PC-3 (cell line): ENCODE results near the gene STAC3. TPM values are rescaled to one million over a fixed set of nuclear protein-coding genes. Genes with fewer than 3 reads are reported as not detected.

ENCODE experiments used
- ATAC-seq: fragments of 200-7000 bp; cut with Tn5 transposase; 2 replicates; pipeline ENCODE4 v1.9.1; 2020; ENCODE audit warnings: mild to moderate bottlenecking, moderate library complexity
- BruUV-seq: library from RNA; stranded (reverse); fragments of 400-500 nt; replicated peaks from 2 replicates; lab custom pipeline; 2021; lab: Mats Ljungman, UMichigan
- CTCF ChIA-PET: fragments of 300-600 bp; sonication (Branson Sonifier 250); formaldehyde crosslinking; loops from one replicate; lab custom pipeline; 2022; ENCODE audit warnings: antibody characterized with exemption; lab: Charles Lee
- POLR2A ChIA-PET: fragments of 300-600 bp; sonication (Branson Sonifier 250); formaldehyde crosslinking; loops from one replicate; lab custom pipeline; 2022; ENCODE audit warnings: antibody characterized with exemption; ENCODE audit not compliant: unreplicated experiment; lab: Charles Lee
- DNase-seq: peaks from one replicate; pipeline ENCODE4 v3.0.0-alpha.2; 2015
- H2AFZ ChIP-seq: fragments of 300-600 bp; sonication (generic); 2 replicates; pipeline ENCODE4 v1.6.0; 2016; ENCODE audit warnings: antibody characterized with exemption, low read length
- H3F3A ChIP-seq: fragments of 300-600 bp; sonication (generic); one replicate; pipeline ENCODE4 v1.6.0; 2017; ENCODE audit warnings: antibody characterized with exemption, low read length, control low read depth, mild to moderate bottlenecking; ENCODE audit not compliant: unreplicated experiment
- H3K27ac ChIP-seq: fragments of 300-600 bp; sonication (generic); 2 replicates; pipeline ENCODE4 v1.5.1; 2016; ENCODE audit warnings: mild to moderate bottlenecking, low read length
- H3K27me3 ChIP-seq: fragments of 300-600 bp; sonication (generic); 2 replicates; pipeline ENCODE4 v1.6.1; 2016; ENCODE audit warnings: low read length, mixed read lengths
- H3K36me3 ChIP-seq: fragments of 300-600 bp; sonication (generic); 2 replicates; pipeline ENCODE4 v1.6.1; 2016; ENCODE audit warnings: low read depth, mixed run types, low read length, mixed read lengths
- H3K4me1 ChIP-seq: fragments of 300-600 bp; sonication (generic); 2 replicates; pipeline ENCODE4 v1.5.1; 2016; ENCODE audit warnings: low read length; ENCODE audit not compliant: insufficient read depth
- H3K4me2 ChIP-seq: fragments of 300-600 bp; sonication (generic); 2 replicates; pipeline ENCODE4 v1.6.0; 2016; ENCODE audit warnings: low read length
- H3K4me3 ChIP-seq: fragments of 300-600 bp; sonication (generic); 2 replicates; pipeline ENCODE4 v1.5.1; 2016; ENCODE audit warnings: mild to moderate bottlenecking, low read length, mixed read lengths
- H3K79me2 ChIP-seq: fragments of 300-600 bp; sonication (generic); 2 replicates; pipeline ENCODE4 v1.6.1; 2017; ENCODE audit warnings: low read length, mixed read lengths
- H3K9ac ChIP-seq: fragments of 300-600 bp; sonication (generic); 2 replicates; pipeline ENCODE4 v1.6.0; 2016; ENCODE audit warnings: mild to moderate bottlenecking, low read length
- H3K9me2 ChIP-seq: fragments of 300-600 bp; sonication (generic); replicated peaks from 2 replicates; pipeline ENCODE4 v1.6.1; 2016; ENCODE audit warnings: mixed run types, low read length, mixed read lengths
- H3K9me3 ChIP-seq: fragments of 300-600 bp; sonication (generic); 2 replicates; pipeline ENCODE4 v1.6.1; 2016; ENCODE audit warnings: low read length, mixed read lengths
- H4K20me1 ChIP-seq: fragments of 300-600 bp; sonication (generic); 2 replicates; pipeline ENCODE4 v1.6.1; 2016; ENCODE audit warnings: low read length, mixed read lengths
- CTCF ChIP-seq: fragments of 300-600 bp; sonication (generic); conservative IDR thresholded peaks from 2 replicates; pipeline ENCODE4 v1.5.1; 2017; ENCODE audit warnings: antibody characterized with exemption, low read depth, mild to moderate bottlenecking, low read length
- EZH2 ChIP-seq: fragments of 300-600 bp; sonication (generic); IDR thresholded peaks from one replicate; pipeline ENCODE4 v1.6.1; 2017; ENCODE audit warnings: antibody characterized with exemption, mild to moderate bottlenecking, low read length; ENCODE audit not compliant: unreplicated experiment
- EZH2phosphoT487 ChIP-seq: fragments of 300-600 bp; sonication (generic); IDR thresholded peaks from 2 replicates; pipeline ENCODE4 v1.6.1; 2018; ENCODE audit warnings: mild to moderate bottlenecking, antibody characterized with exemption, low read length, borderline replicate concordance
- intact Hi-C: fragments of 100-400 bp; cut with micrococcal nuclease; formaldehyde crosslinking; loops from 2 replicates; pipeline ENCODE4 v1.9.0; 2023
- total RNA-seq: library from RNA; depleted of rRNA; stranded (reverse); fragments of >200 nt; gene quantifications from 2 replicates; pipeline ENCODE4 v1.2.3, GENCODE V29; 2014

STAC3 gene
- total RNA-seq, 1 experiment from 2014 or later, result 1.8 TPM

- Histone ChIP-seq H3K9me3 (no peaks in the 10 kb centered on the region), H3K36me3 (no peaks in the 10 kb centered on the region), H3F3A (no peaks in the 10 kb centered on the region), H3K27ac (no peak overlapping the region), H4K20me1 (no peaks in the 10 kb centered on the region), H3K4me2 (no peak overlapping the region), H3K4me1 (no peaks in the 10 kb centered on the region), H3K27me3 (no peaks in the 10 kb centered on the region), H3K79me2 (no peaks in the 10 kb centered on the region), H3K9ac (no peak overlapping the region), H3K9me2 (no peaks in the 10 kb centered on the region), H2AFZ (no peak overlapping the region), H3K4me3 (no peak overlapping the region)
- TF ChIP-seq EZH2phosphoT487, result no peak
- no peak for TF ChIP-seq CTCF
- no peak for TF ChIP-seq EZH2
- ATAC-seq, result no peak
- BruUV-seq, result no TSS peak
- DNase-seq, result no peak
- ChIA-PET CTCF (no interaction called here), POLR2A (no interaction called here)
- intact Hi-C loops, result no loop called here
These were observed 1.8 kb downstream of the STAC3 start for GRCh38 chr12:57248934-57249742.

DNA sequence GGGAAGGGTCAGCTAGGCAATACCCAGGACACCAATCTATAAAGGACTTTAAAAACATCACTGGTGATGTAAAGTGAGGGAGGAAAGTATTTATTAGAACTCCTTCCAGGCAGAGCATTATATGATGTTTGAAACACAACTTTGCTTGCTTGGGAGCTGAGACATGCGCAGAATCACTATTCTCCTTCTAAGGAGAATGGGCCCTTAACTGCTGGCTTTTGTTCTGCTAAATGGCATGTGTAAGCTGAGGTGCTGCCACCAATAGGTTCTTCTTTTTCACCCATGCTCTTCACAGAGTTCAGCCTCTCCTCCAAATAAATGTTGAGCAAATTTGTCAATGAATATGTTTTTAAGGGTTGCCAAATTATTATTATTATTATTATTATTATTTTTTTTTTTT is 3.9 kb downstream of the STAC3 start:
- no TSS peak for BruUV-seq
- ATAC-seq, result no peak
- H3F3A ChIP-seq, result no peaks in the 10 kb centered on the region
- no peak overlapping the region for H2AFZ ChIP-seq
- H3K9me2 ChIP-seq, result no peaks in the 10 kb centered on the region
- no peaks in the 10 kb centered on the region for H3K9me3 ChIP-seq
- intact Hi-C loops, result no loop called here
- peaks cover 7% of the 10 kb centered on the region for H3K4me1 ChIP-seq
- ChIA-PET POLR2A (no interaction called here), CTCF (no interaction called here)
- no peak overlapping the region for H3K27ac ChIP-seq
- H3K4me2 ChIP-seq, result no peak overlapping the region
- no peaks in the 10 kb centered on the region for H3K36me3 ChIP-seq
- no peak for TF ChIP-seq CTCF
- no peak for TF ChIP-seq EZH2phosphoT487
- no peak for TF ChIP-seq EZH2
- H3K4me3 ChIP-seq, result no peak overlapping the region
- DNase-seq, result no peak
- peaks cover 7% of the 10 kb centered on the region for H3K27me3 ChIP-seq
- no peaks in the 10 kb centered on the region for H4K20me1 ChIP-seq
- no peak overlapping the region for H3K9ac ChIP-seq
- no peaks in the 10 kb centered on the region for H3K79me2 ChIP-seq

- Histone ChIP-seq H3K4me3 (no peak overlapping the region), H3K27me3 (peaks cover 16% of the 10 kb centered on the region), H3F3A (no peaks in the 10 kb centered on the region), H3K79me2 (no peaks in the 10 kb centered on the region), H2AFZ (no peak overlapping the region), H3K9me2 (no peaks in the 10 kb centered on the region), H4K20me1 (no peaks in the 10 kb centered on the region), H3K27ac (no peak overlapping the region), H3K4me1 (peaks cover 27% of the 10 kb centered on the region), H3K36me3 (no peaks in the 10 kb centered on the region), H3K9me3 (no peaks in the 10 kb centered on the region), H3K9ac (no peak overlapping the region), H3K4me2 (no peak overlapping the region)
- ChIA-PET POLR2A (no interaction called here), CTCF (no interaction called here)
- intact Hi-C loops, result no loop called here
- no TSS peak for BruUV-seq
- TF ChIP-seq EZH2, result no peak
- TF ChIP-seq EZH2phosphoT487, result no peak
- no peak for TF ChIP-seq CTCF
- no peak for ATAC-seq
- DNase-seq, result no peak
These were observed 6.7 kb downstream of the STAC3 start for GRCh38 chr12:57244312-57244696.
